GM18508 (cell line): ENCODE data around the gene MAPRE3.

Experiments used
- ATAC-seq: cut with Tn5 transposase; IDR thresholded peaks from one replicate; pipeline ENCODE4 v1.9.1; 2021; ENCODE audit warnings: moderate number of reproducible peaks; ENCODE audit not compliant: insufficient read depth, unreplicated experiment

MAPRE3 gene

DNA sequence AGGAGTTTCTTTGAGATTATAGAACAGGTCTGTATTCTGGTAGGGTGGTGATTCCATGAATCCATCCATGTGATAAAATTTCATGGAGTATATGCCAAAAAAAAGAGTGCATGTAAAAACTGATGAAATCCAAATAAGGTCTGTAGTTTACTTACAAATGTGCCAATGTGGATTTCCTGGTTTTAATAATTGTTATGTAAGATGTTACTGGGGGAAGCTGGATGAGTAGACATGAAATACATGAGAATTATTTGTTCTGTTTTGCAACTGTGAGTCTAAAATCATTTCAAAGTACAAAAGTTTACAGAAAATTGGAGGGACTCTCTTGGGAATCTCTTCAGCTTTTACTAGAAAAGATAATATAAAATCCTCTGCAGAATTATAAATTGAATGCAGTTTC lies 38.6 kb downstream of the MAPRE3 start:
- no peak for ATAC-seq

DNA sequence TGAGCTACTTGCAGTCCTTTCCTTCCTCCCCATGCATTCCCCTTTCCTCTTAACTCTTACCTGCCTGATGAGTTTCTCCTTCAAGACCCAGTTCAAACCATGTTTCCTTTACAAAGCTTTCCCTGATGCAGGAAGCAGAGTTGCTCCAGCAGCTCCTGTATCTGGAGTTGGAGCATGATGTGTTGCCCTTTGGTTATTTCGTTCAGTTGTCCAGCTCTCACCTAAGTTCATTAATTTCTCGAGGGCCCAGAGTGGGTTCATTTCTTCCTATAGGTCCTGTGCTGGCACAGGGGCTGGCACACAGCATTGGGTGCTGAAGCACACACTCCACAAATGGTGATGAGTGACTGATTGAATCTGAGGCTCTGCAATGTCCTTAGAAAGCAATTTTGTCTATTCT lies 39.3 kb downstream of the MAPRE3 start:
- no peak for ATAC-seq

DNA sequence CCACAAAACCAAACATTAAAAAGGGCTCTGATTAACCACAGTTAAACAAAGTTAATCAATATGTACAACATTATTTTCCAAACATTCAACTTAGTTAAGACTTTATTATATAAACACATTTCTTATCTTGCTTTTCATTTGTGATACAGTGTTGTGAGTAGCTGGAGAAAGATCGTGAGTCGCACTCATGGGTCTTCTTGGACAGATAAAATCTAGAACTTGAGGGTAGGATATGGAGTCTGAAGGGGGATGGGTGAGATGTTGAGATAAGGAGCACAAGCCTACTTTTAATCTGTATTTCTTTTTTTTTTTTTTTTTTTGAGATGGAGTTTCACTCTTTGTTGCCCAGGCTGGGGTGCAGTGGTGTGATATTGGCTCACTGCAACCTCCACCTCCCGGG lies 39.7 kb downstream of the MAPRE3 start:
- no peak for ATAC-seq

DNA sequence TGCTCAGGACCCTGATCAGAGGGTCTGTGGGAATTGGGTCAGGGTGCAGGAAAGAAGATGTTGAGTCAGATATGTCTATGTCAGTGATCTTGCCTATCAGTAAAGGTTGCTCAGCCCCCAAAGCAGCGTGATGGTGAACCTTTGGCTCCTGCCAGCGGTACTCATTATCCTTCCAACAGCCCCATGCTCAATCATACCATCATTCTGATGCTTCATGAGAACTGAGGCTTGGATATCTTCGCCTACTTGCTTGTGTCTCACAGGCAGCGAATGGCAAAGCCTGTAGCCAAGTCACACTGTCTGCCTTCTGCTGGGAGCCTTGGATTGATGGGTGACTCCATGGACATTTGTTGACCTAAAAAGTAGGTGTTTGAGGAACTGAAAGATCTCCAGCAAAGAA lies 43.3 kb downstream of the MAPRE3 start:
- no peak for ATAC-seq

DNA sequence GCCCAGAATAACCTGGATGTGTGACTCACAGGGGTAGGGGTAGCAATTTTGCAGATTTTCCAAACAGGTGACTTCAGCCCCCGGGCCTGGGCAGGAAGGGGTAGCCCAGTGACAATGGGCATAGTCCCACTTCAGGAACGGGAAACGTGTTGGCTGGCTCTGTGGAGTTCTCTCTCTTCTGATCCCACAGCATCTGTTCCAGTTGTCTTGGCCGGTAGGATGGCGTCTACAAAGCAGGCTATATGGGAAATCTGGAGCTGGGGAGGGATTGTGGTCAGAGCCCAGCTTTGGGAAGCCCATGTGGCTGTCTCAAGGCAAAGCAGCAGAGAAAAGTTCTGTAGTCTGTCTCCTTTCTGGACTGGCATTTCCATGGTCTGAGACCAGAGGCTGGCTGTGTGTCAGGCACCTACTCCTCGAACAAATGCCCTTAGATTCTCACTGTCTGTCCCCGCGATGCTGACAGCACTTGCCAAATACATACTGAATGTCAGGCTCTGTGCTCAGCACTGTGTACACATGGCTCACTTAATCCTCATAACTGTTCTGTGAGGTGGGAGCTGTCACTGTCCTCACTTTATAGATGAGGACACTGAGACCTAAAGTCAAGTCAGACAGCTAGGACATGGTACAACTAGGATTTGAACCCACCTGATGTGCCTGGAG lies 44.5 kb downstream of the MAPRE3 start:
- no peak for ATAC-seq

DNA sequence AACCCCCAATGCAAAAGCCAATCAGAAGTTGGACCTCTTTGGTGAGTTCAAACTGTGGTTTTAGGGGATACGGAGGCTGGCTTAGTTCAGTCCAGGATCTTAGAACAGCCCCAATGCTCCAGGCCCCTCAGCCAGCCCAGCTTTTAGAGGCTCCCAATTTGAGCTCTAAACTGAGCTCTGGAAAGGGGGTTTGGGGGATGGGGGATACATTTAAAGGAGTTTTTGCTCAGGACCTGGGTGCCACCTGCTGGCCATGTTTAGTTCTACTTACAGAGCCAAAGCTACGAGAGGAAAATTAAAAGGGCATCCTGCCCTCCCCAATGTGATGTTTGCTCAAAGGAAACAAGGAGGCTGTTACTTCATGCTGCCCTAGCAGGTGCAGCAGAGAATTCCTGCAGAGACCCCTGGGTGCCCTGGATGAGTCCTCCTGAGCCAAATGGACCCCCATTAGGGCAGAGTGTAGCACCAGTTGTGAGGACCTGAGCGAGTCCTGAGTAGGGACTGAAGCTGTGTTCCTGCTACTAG lies 46.4 kb downstream of the MAPRE3 start:
- ATAC-seq, result no peak

DNA sequence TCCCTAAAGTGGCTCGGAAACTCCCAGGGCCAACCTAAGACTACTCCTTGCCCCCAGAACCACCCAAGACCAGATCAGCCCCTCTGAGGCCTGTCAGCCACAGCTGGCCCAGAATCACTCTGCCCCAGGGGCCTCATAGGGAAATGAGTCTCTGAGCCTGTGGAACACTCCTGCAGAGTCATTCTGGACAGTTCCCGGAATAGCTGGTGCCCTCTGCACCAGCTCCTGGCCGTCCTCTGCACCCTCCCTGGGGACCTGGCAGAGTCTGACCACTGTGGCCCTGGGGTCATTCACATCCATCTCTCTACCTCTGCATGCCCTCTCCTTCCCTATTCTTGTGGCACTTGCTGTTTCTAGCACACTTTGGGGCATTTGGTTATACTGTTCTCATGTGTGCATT lies 47.7 kb downstream of the MAPRE3 start:
- ATAC-seq, result no peak

DNA sequence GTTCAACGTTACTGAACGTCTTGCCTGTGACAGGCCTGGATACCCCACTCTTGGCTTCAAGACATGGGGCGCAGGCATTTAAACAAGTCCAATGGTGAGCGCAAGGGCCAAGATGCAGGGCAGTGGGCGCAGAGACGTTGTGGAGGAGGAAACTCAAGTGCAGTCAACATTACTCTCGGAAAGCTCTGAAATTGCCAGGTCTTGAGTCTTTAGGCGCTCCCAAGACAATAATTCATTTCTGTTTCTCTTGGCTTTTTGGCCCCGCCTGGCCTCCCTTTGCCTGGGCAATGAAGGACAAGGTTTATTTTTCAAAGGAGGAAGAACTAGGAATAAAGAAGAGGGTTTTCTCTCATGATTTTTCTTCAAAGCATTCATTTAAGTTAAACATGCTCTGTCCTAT lies 49.0 kb downstream of the MAPRE3 start:
- no peak for ATAC-seq

DNA sequence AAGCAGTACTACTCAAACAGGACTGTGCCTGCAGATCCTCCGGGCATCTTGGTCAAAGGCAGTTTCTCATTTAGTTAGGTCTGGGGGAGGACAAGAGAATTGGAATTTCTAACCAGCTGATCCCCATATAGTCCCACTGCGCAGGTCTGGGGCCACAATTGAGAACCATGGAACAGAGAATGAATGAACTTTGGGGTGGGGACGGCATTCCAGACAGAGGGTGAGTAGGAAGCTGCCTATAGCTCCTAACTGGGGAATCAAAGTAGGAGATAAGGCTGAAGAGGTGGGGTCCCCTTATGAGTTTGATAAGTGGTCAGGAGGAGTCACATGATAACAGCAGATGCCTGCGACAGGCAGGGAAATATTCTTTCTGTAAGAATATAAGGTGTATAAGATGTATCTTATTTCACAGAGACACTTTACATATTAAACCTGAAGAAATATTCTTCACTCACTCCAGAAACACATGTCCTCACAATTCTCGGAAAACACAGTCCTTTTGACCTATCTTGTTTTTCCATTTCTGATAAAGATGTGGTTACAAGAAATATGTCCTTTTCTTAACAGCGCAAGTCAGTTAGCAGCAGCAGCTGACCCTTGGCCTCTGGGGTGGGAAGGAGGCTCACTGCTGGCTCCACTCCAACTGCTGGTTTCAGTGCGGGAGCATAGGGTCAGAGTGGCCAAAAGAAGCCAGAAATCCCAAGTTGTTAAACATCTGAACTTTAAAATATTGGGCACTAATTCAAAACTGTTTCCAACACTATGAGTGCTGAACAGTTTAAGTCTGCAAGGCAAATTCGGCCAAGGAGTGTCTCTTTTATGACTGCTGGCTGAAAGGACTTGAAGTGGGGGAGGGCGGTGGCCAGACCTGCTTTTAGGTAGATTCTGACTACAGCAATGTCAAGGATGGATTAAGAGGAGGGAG lies 49.8 kb downstream of the MAPRE3 start:
- no peak for ATAC-seq

DNA sequence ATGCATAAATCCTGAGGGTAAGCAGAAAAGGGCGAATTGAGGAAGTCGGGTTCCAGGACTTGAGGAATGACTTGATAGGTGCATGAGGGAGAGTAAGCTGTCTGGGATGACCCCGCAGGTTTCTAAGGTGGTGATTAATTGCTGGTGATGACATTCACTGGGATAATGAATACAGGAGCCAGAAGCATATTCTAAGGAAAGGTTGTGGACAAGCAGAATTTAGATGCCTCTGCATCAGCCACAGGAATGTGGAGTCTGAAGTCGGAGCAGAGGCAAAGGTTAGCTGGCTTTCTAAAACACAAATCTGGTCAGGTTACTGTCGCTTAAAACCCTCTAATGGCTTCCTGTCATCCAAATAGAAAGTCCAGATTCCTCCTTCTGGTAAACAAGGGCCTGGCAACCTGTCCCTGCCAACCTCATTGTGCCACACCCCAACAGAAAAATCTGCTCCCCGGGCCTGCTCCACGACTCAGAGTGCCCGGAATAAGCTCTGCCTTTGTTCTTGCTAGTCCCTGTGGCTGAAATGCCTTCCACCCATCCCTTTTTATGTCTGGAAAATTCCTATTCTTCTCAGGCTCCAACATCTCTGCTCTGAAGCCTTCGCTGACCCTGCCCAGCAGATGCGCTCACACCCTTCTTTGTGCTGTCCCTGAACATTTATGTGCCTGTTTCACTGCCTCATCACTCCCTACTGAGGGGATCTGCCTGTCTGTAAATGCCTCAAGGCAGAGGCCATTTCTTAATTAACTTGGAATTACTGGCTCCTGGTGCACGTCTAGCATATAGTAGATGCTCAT lies 51.0 kb downstream of the MAPRE3 start:
- ATAC-seq, result no peak

DNA sequence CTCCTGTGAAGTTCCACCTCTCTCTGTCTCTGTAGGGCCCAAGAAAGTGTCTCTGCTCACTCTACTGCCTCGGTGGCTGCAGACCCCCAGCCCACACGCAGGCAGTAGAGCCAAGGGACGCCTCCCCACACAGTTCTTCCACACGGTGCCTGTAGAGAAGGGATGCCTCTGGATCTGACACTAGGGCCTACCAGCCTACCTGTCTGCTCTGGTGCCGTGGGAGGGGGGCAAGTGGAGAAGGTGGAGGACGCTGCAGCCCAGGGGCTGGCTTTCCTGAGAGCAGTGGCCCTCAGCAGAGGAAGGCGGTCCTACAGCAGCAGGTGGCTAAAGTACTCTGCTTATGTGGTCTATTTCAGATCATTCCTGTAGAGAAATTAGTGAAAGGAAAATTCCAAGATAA lies 53.3 kb downstream of the MAPRE3 start:
- ATAC-seq, result no peak

DNA sequence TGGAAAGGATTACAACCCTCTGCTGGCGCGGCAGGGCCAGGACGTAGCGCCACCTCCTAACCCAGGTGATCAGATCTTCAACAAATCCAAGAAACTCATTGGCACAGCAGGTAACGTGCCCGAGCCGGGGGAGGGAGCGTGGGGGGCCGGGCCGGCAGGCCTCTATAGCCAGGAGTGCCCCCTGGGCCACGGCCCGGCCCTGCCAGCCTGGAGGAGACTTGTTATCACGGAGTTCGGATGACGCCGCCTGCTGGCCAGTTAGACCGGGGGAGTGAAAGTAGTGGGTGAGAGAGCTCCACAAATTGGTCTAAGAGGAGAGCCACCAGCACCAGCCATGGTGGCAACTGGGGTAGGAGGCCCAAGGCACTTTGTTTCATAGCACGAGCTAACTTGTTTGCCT lies 53.8 kb downstream of the MAPRE3 start:
- ATAC-seq, result no peak

DNA sequence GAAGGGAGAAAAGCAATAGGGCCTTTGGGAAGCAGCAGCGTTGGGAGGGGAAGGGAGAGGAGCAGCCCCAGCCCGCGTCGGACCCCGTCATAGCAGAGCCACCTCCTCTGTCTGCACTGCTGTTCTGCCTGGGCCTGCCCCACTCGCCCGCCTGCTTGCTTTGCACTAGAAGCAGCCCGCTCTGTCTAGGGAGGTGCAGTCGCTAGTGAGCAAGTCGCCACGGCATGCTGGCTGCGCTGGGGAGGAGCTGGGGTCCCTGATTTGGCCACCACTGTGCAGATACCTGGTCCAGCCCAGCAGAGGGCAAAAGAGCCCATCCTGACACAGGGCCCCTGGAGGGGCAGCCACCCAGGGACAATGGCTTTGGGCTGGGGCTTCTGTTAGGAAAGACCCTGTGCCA lies 54.4 kb downstream of the MAPRE3 start:
- ATAC-seq, result no peak

DNA sequence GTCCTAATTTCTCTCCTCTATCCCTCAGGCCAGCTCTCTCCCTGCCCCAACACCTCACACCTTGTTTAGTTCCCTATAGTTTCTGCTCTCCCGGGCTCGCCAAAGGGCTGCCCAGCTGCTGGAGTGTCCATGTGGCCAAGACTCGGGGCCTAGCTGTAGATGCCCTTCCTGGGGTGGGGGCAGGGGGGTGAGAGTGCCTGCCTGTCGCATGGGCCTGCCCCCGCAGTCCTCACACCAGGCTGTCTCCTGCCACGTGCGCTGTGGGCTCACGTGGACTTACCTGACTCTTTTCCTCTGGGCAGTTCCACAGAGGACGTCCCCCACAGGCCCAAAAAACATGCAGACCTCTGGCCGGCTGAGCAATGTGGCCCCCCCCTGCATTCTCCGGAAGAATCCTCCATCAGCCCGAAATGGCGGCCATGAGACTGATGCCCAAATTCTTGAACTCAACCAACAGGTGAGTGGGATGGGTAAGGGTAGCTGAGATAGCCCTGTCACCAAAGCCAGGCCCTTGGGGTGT lies 54.9 kb downstream of the MAPRE3 start:
- no peak for ATAC-seq

DNA sequence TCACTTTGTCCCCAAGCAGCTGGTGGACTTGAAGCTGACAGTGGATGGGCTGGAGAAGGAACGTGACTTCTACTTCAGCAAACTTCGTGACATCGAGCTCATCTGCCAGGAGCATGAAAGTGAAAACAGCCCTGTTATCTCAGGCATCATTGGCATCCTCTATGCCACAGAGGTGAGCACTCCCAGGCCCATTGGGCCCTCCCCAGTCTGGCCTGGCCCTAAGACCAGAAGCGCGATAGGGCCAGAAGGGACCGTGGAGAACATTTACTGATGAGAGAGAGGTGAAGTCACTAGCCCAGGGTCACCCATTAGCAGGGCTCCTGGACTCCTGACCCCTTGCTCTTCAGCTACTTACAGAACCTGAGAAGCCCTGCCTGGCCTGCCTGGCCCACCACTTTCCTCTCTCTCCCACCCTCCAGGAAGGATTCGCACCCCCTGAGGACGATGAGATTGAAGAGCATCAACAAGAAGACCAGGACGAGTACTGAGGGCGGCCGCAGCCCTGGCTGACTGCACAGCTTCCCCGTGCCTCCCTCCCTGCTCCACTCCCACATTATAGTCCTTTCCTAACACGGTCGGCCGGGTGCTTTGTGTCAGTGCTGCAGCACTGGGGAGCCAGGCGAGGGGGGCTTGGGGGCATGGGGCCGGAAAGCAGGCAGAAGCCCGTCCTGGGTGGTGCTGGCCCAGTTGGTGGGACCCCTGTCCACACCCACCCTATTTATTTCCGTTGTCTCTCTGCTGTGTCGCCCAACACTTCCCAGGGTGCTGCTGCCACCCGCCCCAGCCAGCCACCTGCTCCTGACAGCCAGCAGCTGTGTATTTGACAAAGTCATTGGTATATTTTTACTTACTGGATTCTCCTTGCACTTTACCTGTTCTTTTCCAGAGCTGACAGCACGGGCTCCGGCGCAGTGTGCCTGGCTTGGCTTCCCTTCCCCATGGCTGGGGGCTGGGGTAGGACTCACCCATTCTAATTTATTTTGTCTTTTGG lies 55.7 kb downstream of the MAPRE3 start:
- ATAC-seq, result no peak

DNA sequence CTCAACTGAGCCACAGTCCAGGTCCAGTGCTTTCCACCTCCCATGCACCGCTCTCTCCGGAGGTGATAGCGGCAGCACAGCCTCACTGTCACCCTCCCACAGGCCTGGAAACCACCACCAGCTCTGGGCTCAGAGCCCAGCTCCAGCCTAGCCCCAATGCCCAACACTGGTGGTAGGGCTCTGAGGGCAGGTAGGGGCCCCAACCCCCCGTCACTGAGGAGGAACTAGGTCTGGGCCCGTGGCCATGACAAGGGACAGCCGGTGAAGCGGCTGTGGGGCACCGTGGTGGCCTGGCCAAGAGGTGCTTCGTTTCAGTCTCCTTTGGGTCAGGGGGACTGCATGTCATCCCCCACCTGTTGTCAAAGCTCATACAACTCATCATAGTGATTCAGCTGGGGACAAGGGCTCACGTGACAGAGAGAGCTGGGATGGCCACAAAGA lies 56.8 kb downstream of the MAPRE3 start:
- no peak for ATAC-seq

DNA sequence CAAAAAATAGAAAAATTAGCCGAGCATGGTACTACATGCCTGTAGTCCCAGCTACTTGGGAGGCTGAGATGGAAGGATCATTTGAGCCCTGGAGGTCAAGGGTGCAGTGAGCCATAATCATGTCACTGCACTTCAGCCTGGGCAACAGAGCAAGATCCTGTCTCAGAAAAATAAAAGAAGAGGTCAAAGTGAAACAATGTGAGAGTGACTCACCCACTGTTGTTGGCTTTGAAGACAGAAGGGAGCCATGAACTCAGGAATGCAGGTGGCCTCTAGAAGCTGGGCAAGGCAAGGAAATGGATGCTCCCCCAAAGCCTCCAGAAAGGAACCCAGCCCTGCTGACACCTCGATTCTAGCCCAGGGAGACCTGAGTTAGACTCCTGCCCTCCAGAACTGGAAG lies 58.6 kb downstream of the MAPRE3 start:
- ATAC-seq, result no peak

DNA sequence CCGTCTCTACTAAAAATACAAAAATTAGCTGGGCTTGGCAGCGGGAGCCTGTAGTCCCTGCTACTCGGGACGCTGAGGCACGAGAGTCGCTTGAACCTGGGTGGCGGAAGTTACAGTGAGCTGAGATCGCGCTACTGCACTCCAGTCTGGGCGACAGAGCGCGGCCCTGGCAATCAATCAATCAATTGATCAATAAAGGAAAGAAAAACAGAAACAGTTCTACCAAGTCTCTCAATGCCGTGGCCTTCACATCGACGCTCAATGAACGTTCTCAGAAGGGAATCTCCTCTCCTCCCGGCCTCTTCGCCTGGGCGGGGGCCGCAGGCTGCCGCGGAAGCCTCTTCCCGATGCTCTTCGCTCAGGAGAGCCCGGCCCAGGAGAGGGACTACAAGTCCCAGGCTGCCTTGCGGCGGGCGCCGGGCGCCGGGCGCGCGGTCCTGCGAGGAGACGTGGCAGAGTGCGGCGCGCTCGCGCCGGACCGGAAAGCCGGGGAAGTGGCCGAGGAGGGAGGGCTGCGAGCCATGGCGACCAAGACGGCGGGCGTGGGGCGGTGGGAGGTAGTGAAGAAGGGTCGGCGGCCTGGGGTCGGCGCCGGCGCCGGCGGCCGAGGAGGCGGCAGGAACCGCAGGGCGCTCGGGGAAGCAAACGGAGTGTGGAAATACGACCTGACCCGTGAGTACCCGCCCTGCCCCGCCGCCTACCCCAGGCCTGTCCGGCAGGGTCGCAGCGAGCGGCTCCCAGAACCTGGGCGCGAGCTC lies 62.2 kb downstream of the MAPRE3 start, which contains the start of gene TMEM214:
TMEM214 (plus strand) TSS at position 471 of the 758 bp plus-strand sequence; CDS start at position 522, 51 bp downstream.
- no peak for ATAC-seq
